ENCODE results near the gene ADAM15. TPM values are rescaled to one million over a fixed set of nuclear protein-coding genes. Genes with fewer than 3 reads are reported as not detected.
A peak's percentile ranks its signal among the peaks of the same experiment; 100 is the strongest.

The ADAM15 gene
- total and polyA plus RNA-seq, 4 donors, result 10.8 to 26.8 (median 17.5) TPM

GRCh38 chr1:155002464-155003226, 48.5 kb upstream of the ADAM15 start, which contains the start of gene ZBTB7B:
ZBTB7B (plus strand) TSS chr1:155002802; CDS start chr1:155014661, 11,859 bp downstream.
- under 1% methylated on average over 34 of the region's 35 CpGs for WGBS
- H3K9me3 ChIP-seq (ENCODE audit: control insufficient read depth in 4 of 4, low read length in 3 of 4), result no peaks in the 10 kb centered on the region
- H3K9ac ChIP-seq (ENCODE audit: low read depth in 1 of 2, low read length in 2 of 2), result peak within 1 kb of the TSS; percentile 89 to 96
- H3K36me3 ChIP-seq (ENCODE audit: control insufficient read depth in 4 of 4, insufficient read depth in 3 of 4, low read depth in 1 of 4, low read length in 3 of 4), result no peaks in the 10 kb centered on the region
- peaks cover 24 to 61% (median 51%) of the 10 kb centered on the region in 4 donors for H3K4me1 ChIP-seq (ENCODE audit: control insufficient read depth in 4 of 4, insufficient read depth in 4 of 4, low read length in 3 of 4)
- no peaks in the 10 kb centered on the region for H3K27me3 ChIP-seq (ENCODE audit: control insufficient read depth in 4 of 4, insufficient read depth in 4 of 4, low read length in 3 of 4)
- TF ChIP-seq REST (IDR thresholded peaks at IDR 0.05) (no peak), RAD21 (IDR thresholded peaks at IDR 0.05) (no peak), TAF1 (conservative IDR thresholded peaks at IDR 0.05) (no peak)
- TF ChIP-seq, protein P1, sequence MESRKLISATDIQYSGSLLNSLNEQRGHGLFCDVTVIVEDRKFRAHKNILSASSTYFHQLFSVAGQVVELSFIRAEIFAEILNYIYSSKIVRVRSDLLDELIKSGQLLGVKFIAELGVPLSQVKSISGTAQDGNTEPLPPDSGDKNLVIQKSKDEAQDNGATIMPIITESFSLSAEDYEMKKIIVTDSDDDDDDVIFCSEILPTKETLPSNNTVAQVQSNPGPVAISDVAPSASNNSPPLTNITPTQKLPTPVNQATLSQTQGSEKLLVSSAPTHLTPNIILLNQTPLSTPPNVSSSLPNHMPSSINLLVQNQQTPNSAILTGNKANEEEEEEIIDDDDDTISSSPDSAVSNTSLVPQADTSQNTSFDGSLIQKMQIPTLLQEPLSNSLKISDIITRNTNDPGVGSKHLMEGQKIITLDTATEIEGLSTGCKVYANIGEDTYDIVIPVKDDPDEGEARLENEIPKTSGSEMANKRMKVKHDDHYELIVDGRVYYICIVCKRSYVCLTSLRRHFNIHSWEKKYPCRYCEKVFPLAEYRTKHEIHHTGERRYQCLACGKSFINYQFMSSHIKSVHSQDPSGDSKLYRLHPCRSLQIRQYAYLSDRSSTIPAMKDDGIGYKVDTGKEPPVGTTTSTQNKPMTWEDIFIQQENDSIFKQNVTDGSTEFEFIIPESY (IDR thresholded peaks at IDR 0.05), result no peak
- TF ChIP-seq, protein P2, sequence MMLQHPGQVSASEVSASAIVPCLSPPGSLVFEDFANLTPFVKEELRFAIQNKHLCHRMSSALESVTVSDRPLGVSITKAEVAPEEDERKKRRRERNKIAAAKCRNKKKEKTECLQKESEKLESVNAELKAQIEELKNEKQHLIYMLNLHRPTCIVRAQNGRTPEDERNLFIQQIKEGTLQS (IDR thresholded peaks at IDR 0.05), result no peak
- peak within 1 kb of the TSS; percentile 97 to 99 for H3K27ac ChIP-seq (ENCODE audit: low read depth in 1 of 2, low read length in 2 of 2)
- peak within 1 kb of the TSS; percentile 73 to 94 (median 91) for H3K4me3 ChIP-seq (ENCODE audit: low read depth in 1 of 3, low read length in 3 of 3)
- no peak for DNase-seq (ENCODE audit: low spot score)

GRCh38 chr1:155003227-155003765, 47.8 kb upstream of the ADAM15 start:
- under 1% methylated on average over 37 of the region's 37 CpGs for WGBS
- peaks cover 30 to 67% (median 55%) of the 10 kb centered on the region in 4 donors for H3K4me1 ChIP-seq (ENCODE audit: control insufficient read depth in 4 of 4, insufficient read depth in 4 of 4, low read length in 3 of 4)
- H3K4me3 ChIP-seq (ENCODE audit: low read depth in 1 of 3, low read length in 3 of 3), result peak overlapping the region; percentile 73 to 94 (median 91)
- DNase-seq (ENCODE audit: low spot score), result peak; percentile 55
- TF ChIP-seq, protein P1 (IDR thresholded peaks at IDR 0.05), result no peak
- no peak for TF ChIP-seq FOXA1 (IDR thresholded peaks at IDR 0.05)
- TF ChIP-seq HNF4G (IDR thresholded peaks at IDR 0.05), result no peak
- TF ChIP-seq HNF4A (conservative IDR thresholded peaks at IDR 0.05), result no peak
- TF ChIP-seq FOXA2 (IDR thresholded peaks at IDR 0.05), result no peak
- TF ChIP-seq RXRA (IDR thresholded peaks at IDR 0.05), result no peak
- no peak for TF ChIP-seq TAF1 (conservative IDR thresholded peaks at IDR 0.05)
- TF ChIP-seq, protein P3, sequence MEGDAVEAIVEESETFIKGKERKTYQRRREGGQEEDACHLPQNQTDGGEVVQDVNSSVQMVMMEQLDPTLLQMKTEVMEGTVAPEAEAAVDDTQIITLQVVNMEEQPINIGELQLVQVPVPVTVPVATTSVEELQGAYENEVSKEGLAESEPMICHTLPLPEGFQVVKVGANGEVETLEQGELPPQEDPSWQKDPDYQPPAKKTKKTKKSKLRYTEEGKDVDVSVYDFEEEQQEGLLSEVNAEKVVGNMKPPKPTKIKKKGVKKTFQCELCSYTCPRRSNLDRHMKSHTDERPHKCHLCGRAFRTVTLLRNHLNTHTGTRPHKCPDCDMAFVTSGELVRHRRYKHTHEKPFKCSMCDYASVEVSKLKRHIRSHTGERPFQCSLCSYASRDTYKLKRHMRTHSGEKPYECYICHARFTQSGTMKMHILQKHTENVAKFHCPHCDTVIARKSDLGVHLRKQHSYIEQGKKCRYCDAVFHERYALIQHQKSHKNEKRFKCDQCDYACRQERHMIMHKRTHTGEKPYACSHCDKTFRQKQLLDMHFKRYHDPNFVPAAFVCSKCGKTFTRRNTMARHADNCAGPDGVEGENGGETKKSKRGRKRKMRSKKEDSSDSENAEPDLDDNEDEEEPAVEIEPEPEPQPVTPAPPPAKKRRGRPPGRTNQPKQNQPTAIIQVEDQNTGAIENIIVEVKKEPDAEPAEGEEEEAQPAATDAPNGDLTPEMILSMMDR (IDR thresholded peaks at IDR 0.05; ENCODE audit: low read depth, low read length, missing input control), result no peak
- TF ChIP-seq GABPA (IDR thresholded peaks at IDR 0.05 in 1 of 2, conservative IDR thresholded peaks at IDR 0.05 in 1 of 2), result no peak
- TF ChIP-seq, protein P2 (IDR thresholded peaks at IDR 0.05), result no peak
- TF ChIP-seq, protein P4, sequence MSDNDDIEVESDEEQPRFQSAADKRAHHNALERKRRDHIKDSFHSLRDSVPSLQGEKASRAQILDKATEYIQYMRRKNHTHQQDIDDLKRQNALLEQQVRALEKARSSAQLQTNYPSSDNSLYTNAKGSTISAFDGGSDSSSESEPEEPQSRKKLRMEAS (IDR thresholded peaks at IDR 0.05), result no peak
- TF ChIP-seq REST (IDR thresholded peaks at IDR 0.05), result no peak
- TF ChIP-seq YY1 (IDR thresholded peaks at IDR 0.05), result no peak
- TF ChIP-seq SP1 (IDR thresholded peaks at IDR 0.05), result no peak
- H3K27ac ChIP-seq (ENCODE audit: low read depth in 1 of 2, low read length in 2 of 2), result peak overlapping the region; percentile 87 to 99
- no peaks in the 10 kb centered on the region for H3K36me3 ChIP-seq (ENCODE audit: control insufficient read depth in 4 of 4, insufficient read depth in 3 of 4, low read depth in 1 of 4, low read length in 3 of 4)
- H3K9ac ChIP-seq (ENCODE audit: low read depth in 1 of 2, low read length in 2 of 2), result peak overlapping the region; percentile 89 to 96
- no peaks in the 10 kb centered on the region for H3K9me3 ChIP-seq (ENCODE audit: control insufficient read depth in 4 of 4, low read length in 3 of 4)
- no peaks in the 10 kb centered on the region for H3K27me3 ChIP-seq (ENCODE audit: control insufficient read depth in 4 of 4, insufficient read depth in 4 of 4, low read length in 3 of 4)
